NB4 (cell line): ENCODE measurements around the gene INMT.

Experiments used
- CTCF ChIP-seq: IDR thresholded peaks from one replicate; pipeline ENCODE4 v1.5.1; 2012; ENCODE audit warnings: low read depth, low read length
- POLR2A ChIP-seq: IDR thresholded peaks from 2 replicates; pipeline ENCODE4 v1.6.1; 2011; ENCODE audit warnings: mild to moderate bottlenecking; ENCODE audit not compliant: insufficient read length; ENCODE audit errors: extremely low read depth

GRCh38 chr7:30805081-30805691 is 53.3 kb downstream of the INMT start:
- no peak for TF ChIP-seq CTCF
- no peak for TF ChIP-seq POLR2A
